Heart left ventricle (tissue), 13 donors: ENCODE data around the gene HYCC1.
"Not testable (repeated sequence)": the region's sequence is repeated elsewhere in the genome, so short reads cannot be mapped to it uniquely, and the experiment has no call there.

Source experiments
- POLR2A ChIP-seq, 2 donors: fragments of 450-650 bp; IDR thresholded peaks; one replicate each; pipeline ENCODE4 v1.6.1; 2017; ENCODE audit warnings: antibody characterized with exemption in 2 of 2, mild to moderate bottlenecking in 2 of 2, moderate library complexity in 2 of 2
- TF ChIP-seq, protein P1 (sequence below), 12 donors: fragments of 200-600 bp; sonication (generic) in 4 of 12; IDR thresholded peaks; one replicate each; pipeline versions ENCODE4 v1.5.0 to v1.8.0; 2018 to 2022; ENCODE audit warnings: antibody characterized with exemption in 12 of 12, mild to moderate bottlenecking in 5 of 12
- donor health status: ischemic (EF 13 %, LVEDD 7.1; RV severe dilation, severe dysfunction).
- donor health status: DM: no; HTN: yes; CAD: no.
- donor health status: DM: no; HTN: no; CAD: no.
- donor health status: ischemic (EF 25% LVEDD 6.9; RV normal size, moderate dysfunction).
- donor health status: ischemic (EF 25% LVEDD 5.7; RV mildly dilated, moderate dysfunction).
- donor health status: ischemic (EF 35%, LVEDD 5.7; RV mildly dilated, moderate dysfunction).
- donor health status: nonischemic (EF 11% LVEDD 7.7; RV severe dilation, severe dysfunction).
- donor health status: DM: yes; HTN: yes; CAD: no.
- donor health status: PGD.
- donor health status: ischemic (EF 29% LVEDD 5.4; RV normal size, mild dysfunction).
- donor health status: nonischemic (EF 23%, LVEDD 6.1; RV moderate dilation, normal function).

DNA sequence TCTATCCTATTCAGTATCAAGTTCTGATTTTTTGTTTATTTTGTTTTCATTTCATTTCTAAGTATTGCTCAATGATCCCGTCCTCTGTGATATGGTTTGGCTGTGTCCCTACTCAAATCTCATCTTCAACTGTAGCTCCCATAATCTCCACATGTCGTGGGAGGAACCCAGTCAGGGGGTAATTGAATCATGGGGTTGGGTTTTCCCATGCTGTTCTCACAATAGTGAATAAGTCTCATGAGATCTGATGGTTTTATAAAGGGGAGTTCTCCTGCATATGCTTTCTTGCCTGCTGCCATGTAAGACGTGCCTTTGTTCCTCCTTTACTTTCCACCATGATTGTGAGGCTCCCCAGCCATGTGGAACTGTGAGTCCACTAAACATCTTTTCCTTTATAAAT is 39.3 kb downstream of the HYCC1 start:
- TF ChIP-seq, protein P1, sequence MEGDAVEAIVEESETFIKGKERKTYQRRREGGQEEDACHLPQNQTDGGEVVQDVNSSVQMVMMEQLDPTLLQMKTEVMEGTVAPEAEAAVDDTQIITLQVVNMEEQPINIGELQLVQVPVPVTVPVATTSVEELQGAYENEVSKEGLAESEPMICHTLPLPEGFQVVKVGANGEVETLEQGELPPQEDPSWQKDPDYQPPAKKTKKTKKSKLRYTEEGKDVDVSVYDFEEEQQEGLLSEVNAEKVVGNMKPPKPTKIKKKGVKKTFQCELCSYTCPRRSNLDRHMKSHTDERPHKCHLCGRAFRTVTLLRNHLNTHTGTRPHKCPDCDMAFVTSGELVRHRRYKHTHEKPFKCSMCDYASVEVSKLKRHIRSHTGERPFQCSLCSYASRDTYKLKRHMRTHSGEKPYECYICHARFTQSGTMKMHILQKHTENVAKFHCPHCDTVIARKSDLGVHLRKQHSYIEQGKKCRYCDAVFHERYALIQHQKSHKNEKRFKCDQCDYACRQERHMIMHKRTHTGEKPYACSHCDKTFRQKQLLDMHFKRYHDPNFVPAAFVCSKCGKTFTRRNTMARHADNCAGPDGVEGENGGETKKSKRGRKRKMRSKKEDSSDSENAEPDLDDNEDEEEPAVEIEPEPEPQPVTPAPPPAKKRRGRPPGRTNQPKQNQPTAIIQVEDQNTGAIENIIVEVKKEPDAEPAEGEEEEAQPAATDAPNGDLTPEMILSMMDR (IDR thresholded peaks at IDR 0.05), result not testable (repeated sequence)
- TF ChIP-seq POLR2A (IDR thresholded peaks at IDR 0.05), result not testable (repeated sequence)
